NCI-H526 (cell line): ENCODE data around the gene PPP3CA.

Source experiments
- DNase-seq, 2 experiments: peaks; one replicate each; lab custom pipeline; 2025; lab: John Stamatoyannopoulos, UW

The PPP3CA gene

GRCh38 chr4:101050088-101050836 is 297.1 kb downstream of the PPP3CA start:
- DNase-seq, result no peak

GRCh38 chr4:101049549-101050001 is 297.8 kb downstream of the PPP3CA start:
- no peak for DNase-seq

- DNase-seq, result no peak
Observed at GRCh38 chr4:101044766-101045165, 302.6 kb downstream of the PPP3CA start.

GRCh38 chr4:101042847-101043246 is 304.5 kb downstream of the PPP3CA start:
- no peak for DNase-seq

- DNase-seq, result no peak
Observed at GRCh38 chr4:101040776-101041175, 306.6 kb downstream of the PPP3CA start.

GRCh38 chr4:101039367-101039766 is 308.0 kb downstream of the PPP3CA start:
- DNase-seq, result no peak

- DNase-seq, result no peak
Observed at GRCh38 chr4:101037938-101038413, 309.4 kb downstream of the PPP3CA start.

GRCh38 chr4:101037249-101037648 is 310.1 kb downstream of the PPP3CA start:
- DNase-seq, result no peak

GRCh38 chr4:101035487-101035886 is 311.8 kb downstream of the PPP3CA start:
- DNase-seq, result no peak

- no peak for DNase-seq
Observed at GRCh38 chr4:101033986-101034385, 313.3 kb downstream of the PPP3CA start.

- no peak for DNase-seq
Observed at GRCh38 chr4:101032541-101032940, 314.8 kb downstream of the PPP3CA start.

GRCh38 chr4:101031971-101032370 is 315.4 kb downstream of the PPP3CA start:
- no peak for DNase-seq

- no peak for DNase-seq
Observed at GRCh38 chr4:101028886-101029285, 318.4 kb downstream of the PPP3CA start.

- no peak for DNase-seq
Observed at GRCh38 chr4:101027721-101028120, 319.6 kb downstream of the PPP3CA start.

GRCh38 chr4:101025755-101026154 is 321.6 kb downstream of the PPP3CA start:
- DNase-seq, result no peak

GRCh38 chr4:101022151-101023024 is 324.9 kb downstream of the PPP3CA start:
- DNase-seq, result no peak

GRCh38 chr4:101020956-101021355 is 326.4 kb downstream of the PPP3CA start:
- DNase-seq, result no peak

GRCh38 chr4:101019941-101020401 is 327.4 kb downstream of the PPP3CA start:
- DNase-seq, result no peak

- no peak for DNase-seq
Observed at GRCh38 chr4:101019313-101019712, 328.0 kb downstream of the PPP3CA start.

- DNase-seq, result no peak
Observed at GRCh38 chr4:101018836-101019235, 328.5 kb downstream of the PPP3CA start.

GRCh38 chr4:101014417-101014816 is 332.9 kb downstream of the PPP3CA start:
- no peak for DNase-seq

- DNase-seq, result no peak
Observed at GRCh38 chr4:101010987-101011386, 336.3 kb downstream of the PPP3CA start.

GRCh38 chr4:101009471-101009870 is 337.9 kb downstream of the PPP3CA start:
- no peak for DNase-seq
